GM06990 (cell line): ENCODE measurements around the gene NCOA1.

ENCODE experiments used
- DNase-seq: peaks from one replicate; pipeline ENCODE4 v3.0.0-alpha.2; 2011; ENCODE audit not compliant: insufficient read length; ENCODE audit errors: extremely low read depth
- H3K27me3 ChIP-seq: replicated peaks from 2 replicates; pipeline ENCODE4 v1.6.0; 2011; ENCODE audit warnings: low read length; ENCODE audit not compliant: control insufficient read depth, insufficient read depth
- H3K36me3 ChIP-seq: 2 replicates; pipeline ENCODE4 v1.5.1; 2011; ENCODE audit warnings: low read length; ENCODE audit not compliant: control insufficient read depth, insufficient read depth
- H3K4me3 ChIP-seq: replicated peaks from 2 replicates; pipeline ENCODE4 v1.5.1; 2011; ENCODE audit warnings: low read depth, mild to moderate bottlenecking, control low read depth, low read length
- TF ChIP-seq, protein P1 (sequence below): IDR thresholded peaks from 2 replicates; pipeline ENCODE4 v1.5.1; 2011; ENCODE audit warnings: low read length, control low read depth, mild to moderate bottlenecking, inconsistent platforms; ENCODE audit not compliant: insufficient read depth, poor library complexity, severe bottlenecking

Gene NCOA1

DNA sequence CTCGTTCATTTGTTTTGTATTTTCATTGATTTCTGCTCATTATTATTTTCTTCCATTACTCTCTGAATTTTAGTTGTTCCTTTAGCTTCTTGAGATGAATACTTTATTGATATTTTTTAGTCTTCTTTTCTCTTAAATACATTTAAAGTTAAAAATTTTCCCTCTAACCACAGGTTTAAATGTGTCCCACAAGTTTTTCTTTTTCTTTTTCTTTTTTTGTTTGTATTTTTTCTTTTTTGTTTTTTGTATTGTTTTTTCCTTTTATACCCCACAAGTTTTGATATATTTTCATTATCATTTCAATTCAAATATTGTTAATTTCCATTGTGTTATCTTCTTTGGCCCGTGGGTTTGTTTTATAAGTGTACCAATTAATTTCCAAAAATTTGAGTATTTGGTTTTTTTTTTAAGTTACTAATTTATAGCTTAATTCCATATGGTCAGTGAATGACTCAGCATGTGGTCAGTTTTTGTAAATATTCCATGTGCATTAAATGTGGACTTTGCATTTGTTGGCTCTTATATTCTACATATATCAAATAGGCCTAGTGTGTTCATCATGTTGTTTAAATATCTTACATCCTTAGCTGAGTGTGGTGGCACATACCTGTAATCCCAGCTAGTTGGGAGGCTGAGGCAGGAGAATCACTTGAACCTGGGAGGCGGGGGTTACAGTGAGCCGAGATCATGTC lies 318.4 kb downstream of the NCOA1 start:
- Histone ChIP-seq H3K36me3 (peaks cover 3% of the 10 kb centered on the region; the same call in 1 of the 2 replicates), H3K4me3 (no peak overlapping the region), H3K27me3 (no peaks in the 10 kb centered on the region)
- TF ChIP-seq, protein P1, sequence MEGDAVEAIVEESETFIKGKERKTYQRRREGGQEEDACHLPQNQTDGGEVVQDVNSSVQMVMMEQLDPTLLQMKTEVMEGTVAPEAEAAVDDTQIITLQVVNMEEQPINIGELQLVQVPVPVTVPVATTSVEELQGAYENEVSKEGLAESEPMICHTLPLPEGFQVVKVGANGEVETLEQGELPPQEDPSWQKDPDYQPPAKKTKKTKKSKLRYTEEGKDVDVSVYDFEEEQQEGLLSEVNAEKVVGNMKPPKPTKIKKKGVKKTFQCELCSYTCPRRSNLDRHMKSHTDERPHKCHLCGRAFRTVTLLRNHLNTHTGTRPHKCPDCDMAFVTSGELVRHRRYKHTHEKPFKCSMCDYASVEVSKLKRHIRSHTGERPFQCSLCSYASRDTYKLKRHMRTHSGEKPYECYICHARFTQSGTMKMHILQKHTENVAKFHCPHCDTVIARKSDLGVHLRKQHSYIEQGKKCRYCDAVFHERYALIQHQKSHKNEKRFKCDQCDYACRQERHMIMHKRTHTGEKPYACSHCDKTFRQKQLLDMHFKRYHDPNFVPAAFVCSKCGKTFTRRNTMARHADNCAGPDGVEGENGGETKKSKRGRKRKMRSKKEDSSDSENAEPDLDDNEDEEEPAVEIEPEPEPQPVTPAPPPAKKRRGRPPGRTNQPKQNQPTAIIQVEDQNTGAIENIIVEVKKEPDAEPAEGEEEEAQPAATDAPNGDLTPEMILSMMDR = no peak
- no peak for DNase-seq

DNA sequence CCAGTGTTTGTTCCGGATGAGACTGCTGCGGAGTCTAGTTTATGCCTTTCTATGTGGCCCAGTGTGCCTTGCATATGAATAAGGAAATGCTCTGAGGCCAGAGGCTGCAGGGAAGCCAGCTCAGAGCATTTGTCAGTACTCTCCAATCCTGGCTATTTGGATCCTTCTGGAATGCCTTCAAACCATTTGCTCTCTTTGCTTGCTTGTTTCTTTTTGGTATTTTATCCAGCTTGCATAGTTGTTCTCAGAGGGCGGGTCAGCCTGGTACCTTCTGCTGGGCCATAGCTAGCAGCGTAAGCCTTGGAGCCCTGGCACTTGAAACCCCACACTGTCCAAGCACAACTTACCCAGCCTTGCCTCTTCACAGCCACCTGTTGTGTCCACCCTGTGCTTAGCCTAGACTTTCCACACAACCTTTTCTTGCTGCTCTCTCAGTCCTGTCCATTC lies 322.7 kb downstream of the NCOA1 start:
- H3K36me3 ChIP-seq = peaks cover 13% of the 10 kb centered on the region
- TF ChIP-seq, protein P1 = no peak
- no peaks in the 10 kb centered on the region for H3K27me3 ChIP-seq
- H3K4me3 ChIP-seq = no peak overlapping the region
- DNase-seq = no peak

DNA sequence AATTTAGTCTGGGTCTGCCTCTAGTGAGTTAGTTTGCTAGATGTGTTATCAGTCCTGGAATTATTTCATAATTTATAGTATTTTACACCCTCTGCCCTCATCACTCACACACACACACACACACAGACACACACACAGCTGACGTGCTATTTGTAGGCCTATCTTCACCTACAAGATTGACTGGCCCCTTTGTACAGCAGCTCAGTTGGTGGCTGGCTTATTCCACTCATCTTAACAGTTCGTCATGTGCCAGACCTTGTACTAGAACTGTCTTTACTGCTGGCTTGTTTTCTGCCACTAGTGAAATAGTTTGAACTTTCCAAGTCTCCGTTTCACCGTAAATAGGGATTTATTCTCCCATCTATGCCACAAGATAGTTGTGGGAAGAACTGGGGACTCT lies 323.5 kb downstream of the NCOA1 start:
- no peak overlapping the region for H3K4me3 ChIP-seq
- no peak for DNase-seq
- TF ChIP-seq, protein P1 = no peak
- H3K27me3 ChIP-seq = no peaks in the 10 kb centered on the region
- peaks cover 17% of the 10 kb centered on the region for H3K36me3 ChIP-seq

DNA sequence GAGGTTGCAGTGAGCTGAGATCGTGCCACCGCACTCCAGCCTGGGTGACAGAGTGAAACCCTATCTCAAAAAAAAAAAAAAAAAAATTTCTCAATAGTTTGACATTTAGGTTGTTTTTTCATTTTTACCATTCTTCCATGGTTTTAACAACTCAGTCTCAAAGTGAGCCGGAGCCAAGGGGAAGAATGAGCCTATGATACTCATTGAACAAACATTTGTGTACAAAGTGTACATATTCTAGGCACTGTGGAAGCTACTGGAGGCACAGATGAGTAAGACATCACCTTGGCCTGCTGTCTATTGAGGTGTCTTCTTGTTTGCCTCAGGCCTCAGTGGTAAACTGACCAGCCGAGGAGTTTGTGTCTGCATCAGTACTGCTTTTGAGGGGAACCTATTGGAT lies 324.1 kb downstream of the NCOA1 start:
- DNase-seq = no peak
- H3K4me3 ChIP-seq = no peak overlapping the region
- peaks cover 17% of the 10 kb centered on the region for H3K36me3 ChIP-seq
- TF ChIP-seq, protein P1 = no peak
- H3K27me3 ChIP-seq = no peaks in the 10 kb centered on the region

DNA sequence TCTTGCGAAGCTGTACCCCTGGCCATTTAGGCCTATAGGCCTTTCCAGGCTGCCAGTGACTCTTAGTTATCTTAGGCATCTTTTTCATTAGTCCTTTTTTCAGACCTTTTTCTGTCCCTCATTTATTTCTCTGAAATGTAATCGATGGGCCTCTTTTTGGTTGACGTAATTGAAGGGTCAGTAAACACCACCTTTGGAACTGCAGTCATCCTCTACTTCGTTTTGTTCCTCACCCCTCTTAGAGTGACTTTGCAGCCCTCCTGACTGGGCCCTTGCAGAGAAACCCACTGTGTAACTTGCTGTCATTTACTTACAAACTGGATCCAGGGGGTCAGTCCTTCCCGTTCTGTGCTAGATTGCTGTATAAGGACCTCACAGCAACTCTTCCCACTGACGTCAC lies 325.4 kb downstream of the NCOA1 start:
- TF ChIP-seq, protein P1 = no peak
- no peak overlapping the region for H3K4me3 ChIP-seq
- no peaks in the 10 kb centered on the region for H3K27me3 ChIP-seq
- peaks cover 21% of the 10 kb centered on the region for H3K36me3 ChIP-seq
- no peak for DNase-seq
